ENCODE data around the gene MNS1. TPM values are rescaled to one million over a fixed set of nuclear protein-coding genes. Genes with fewer than 3 reads are reported as not detected.

The MNS1 gene
- total and polyA plus RNA-seq, 2 experiments from 2014 or later: 2.9 to 16.9 TPM

- H3K79me2 ChIP-seq (replicated peaks; ENCODE audit: insufficient read depth): no peaks in the 10 kb centered on the region
- no peaks in the 10 kb centered on the region for H3F3A ChIP-seq (replicated peaks; ENCODE audit: low read depth)
- H3K4me1 ChIP-seq (ENCODE audit: insufficient read depth): no peaks in the 10 kb centered on the region
- H3K27me3 Mint-ChIP-seq (ENCODE audit: insufficient read depth, low read depth, poor library complexity): no peaks in the 10 kb centered on the region
- H4K20me1 ChIP-seq (replicated peaks; ENCODE audit: insufficient read depth): no peaks in the 10 kb centered on the region
- H3K36me3 ChIP-seq (ENCODE audit: insufficient read depth): no peaks in the 10 kb centered on the region
- no peaks in the 10 kb centered on the region for H3K27me3 ChIP-seq (ENCODE audit: insufficient read depth)
- H3K4me2 ChIP-seq: no peak overlapping the region
- no peak overlapping the region for H3K4me3 Mint-ChIP-seq
- H3K27ac Mint-ChIP-seq: no peak overlapping the region
- TF ChIP-seq NANOG (IDR thresholded peaks at IDR 0.05; ENCODE audit: borderline replicate concordance) (no peak), REST (IDR thresholded peaks at IDR 0.05; ENCODE audit: unreplicated experiment) (no peak), POLR2AphosphoS5 (IDR thresholded peaks at IDR 0.05; ENCODE audit: low read depth) (no peak), CREB1 (CRISPR knock-in tag; IDR thresholded peaks at IDR 0.05; ENCODE audit: low read depth) (no peak), EZH2 (IDR thresholded peaks at IDR 0.05; ENCODE audit: low read depth, unreplicated experiment) (no peak), ZNF114 (CRISPR knock-in tag; IDR thresholded peaks at IDR 0.05) (no peak), EZH2phosphoT487 (IDR thresholded peaks at IDR 0.05; ENCODE audit: unreplicated experiment) (no peak), JUNB (IDR thresholded peaks at IDR 0.05; ENCODE audit: unreplicated experiment) (no peak), ZNF462 (CRISPR knock-in tag; IDR thresholded peaks at IDR 0.05) (no peak), ZNF331 (CRISPR knock-in tag; IDR thresholded peaks at IDR 0.05; ENCODE audit: low read depth) (no peak), STAT1 (IDR thresholded peaks at IDR 0.05; ENCODE audit: unreplicated experiment) (no peak), ETS1 (IDR thresholded peaks at IDR 0.05) (no peak), CTCF (conservative IDR thresholded peaks at IDR 0.05; ENCODE audit: low read depth in 2 of 2) (no peak)
- no peak overlapping the region for H3K27ac ChIP-seq (ENCODE audit: low read depth)
- H3K9me3 Mint-ChIP-seq: no peaks in the 10 kb centered on the region
- no peaks in the 10 kb centered on the region for H3K9me2 ChIP-seq (ENCODE audit: insufficient read depth)
- ATAC-seq: no peak
- H3K36me3 Mint-ChIP-seq (ENCODE audit: low read depth): no peaks in the 10 kb centered on the region
- H2AFZ ChIP-seq: no peak overlapping the region
- H3K4me3 ChIP-seq: no peak overlapping the region
- DNase-seq (ENCODE audit: low spot score): no peak
- no peaks in the 10 kb centered on the region for H3K4me1 Mint-ChIP-seq
Measured at GRCh38 chr15:56472278-56472677, 7.3 kb upstream of the MNS1 start.

All from GM23338 (cell line).